Measurements from ENCODE around the gene ASTN2.

The ASTN2 gene

GRCh38 chr9:117014061-117014460 lies 400.8 kb downstream of the ASTN2 start:
- no peak for DNase-seq (ENCODE audit: low read depth in 2 of 2)

DNA sequence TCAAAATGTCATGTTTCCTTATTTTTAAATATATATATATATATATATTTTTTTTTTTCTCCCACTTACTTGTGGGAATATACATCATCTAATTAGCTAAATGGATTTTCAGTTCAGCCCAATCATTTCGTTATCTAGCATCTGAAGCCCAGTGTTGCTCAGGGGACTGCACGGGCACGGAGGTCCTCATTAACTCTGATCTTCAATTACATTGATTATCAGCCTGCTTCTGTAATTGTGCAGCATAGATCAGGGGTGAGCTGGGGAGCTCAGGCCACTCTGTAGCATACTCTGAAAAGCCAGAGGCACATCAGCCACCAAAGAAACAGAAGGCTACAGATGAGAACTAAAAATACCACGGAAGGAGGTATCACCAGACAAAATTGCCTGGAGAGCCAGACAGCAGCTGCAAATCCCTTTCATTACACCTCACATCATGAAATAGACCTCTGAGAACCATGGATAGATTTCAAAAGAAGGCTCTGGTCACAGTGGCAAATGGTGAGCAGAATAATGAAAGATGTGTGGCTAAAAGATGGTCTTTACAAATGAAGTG lies 401.3 kb downstream of the ASTN2 start:
- DNase-seq (ENCODE audit: low read depth in 2 of 2): no peak

DNA sequence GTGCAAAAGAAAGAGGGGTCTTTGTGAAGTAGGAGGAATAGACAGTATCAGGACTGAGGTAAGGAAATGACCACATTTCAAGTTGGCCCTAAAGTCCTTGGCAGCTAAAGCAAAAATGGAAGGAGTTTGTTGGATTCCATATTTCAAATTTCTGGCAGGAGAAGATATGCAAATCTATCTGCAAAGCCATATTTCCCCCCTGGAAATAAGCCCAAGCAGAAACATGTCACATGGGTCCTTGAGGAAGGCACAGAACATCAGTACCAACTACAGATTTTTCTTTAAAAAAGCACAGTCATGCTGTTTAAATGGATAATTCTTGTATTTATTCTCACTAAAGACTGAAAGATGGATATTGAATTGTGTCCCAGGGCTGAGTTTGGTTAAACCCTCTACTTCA lies 404.8 kb downstream of the ASTN2 start:
- no peak for DNase-seq (ENCODE audit: low read depth in 2 of 2)

DNA sequence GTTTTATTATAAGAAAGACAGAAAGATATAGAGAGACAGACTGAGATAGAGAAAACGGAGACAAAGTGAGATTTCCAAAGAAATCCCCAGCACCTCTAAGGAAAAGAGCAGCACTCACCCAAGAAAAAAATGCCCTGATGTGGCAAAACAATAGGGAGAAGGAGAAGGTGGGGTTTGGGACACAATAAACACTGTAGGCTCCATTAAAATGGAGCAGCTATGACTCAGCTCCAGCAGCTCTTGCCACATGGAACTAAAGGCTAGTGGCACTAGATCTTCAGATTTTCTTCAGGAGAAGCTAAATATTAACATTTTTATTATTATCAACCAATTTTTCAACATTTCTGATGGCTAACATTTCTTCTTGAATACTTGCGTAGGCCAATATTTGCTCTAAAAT lies 406.0 kb downstream of the ASTN2 start:
- DNase-seq (ENCODE audit: low read depth in 2 of 2): no peak

- DNase-seq (ENCODE audit: low read depth in 2 of 2): no peak
Measured at GRCh38 chr9:117008461-117008860, 406.4 kb downstream of the ASTN2 start.

DNA sequence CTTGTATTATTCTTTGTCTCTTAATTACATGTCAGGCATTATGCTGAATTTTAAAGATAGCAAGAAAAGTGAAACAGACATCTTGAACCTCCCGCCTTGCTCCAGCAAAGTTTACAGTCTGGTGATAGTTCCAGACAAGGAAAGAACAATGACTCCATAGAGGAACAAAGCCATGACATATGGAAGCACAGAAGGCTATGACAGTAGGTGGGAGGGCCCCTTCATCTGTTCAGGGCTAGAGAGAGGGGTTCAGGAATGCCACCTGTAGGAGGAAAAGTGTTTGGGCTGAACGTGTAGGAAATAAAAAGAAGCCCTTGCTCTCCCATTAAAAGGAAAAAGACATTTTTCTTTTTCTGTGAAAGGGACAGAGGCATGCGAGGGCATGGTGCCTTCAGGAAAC lies 412.2 kb downstream of the ASTN2 start:
- DNase-seq (ENCODE audit: low read depth in 2 of 2): no peak

- no peak for DNase-seq (ENCODE audit: low read depth in 2 of 2)
Measured at GRCh38 chr9:117000834-117001233, 414.0 kb downstream of the ASTN2 start.

GRCh38 chr9:117000196-117000723 lies 414.6 kb downstream of the ASTN2 start:
- DNase-seq (ENCODE audit: low read depth in 2 of 2): no peak

- no peak for DNase-seq (ENCODE audit: low read depth in 2 of 2)
Measured at GRCh38 chr9:116998305-116998704, 416.6 kb downstream of the ASTN2 start.

- no peak for DNase-seq (ENCODE audit: low read depth in 2 of 2)
Measured at GRCh38 chr9:116992865-116993264, 422.0 kb downstream of the ASTN2 start.

DNA sequence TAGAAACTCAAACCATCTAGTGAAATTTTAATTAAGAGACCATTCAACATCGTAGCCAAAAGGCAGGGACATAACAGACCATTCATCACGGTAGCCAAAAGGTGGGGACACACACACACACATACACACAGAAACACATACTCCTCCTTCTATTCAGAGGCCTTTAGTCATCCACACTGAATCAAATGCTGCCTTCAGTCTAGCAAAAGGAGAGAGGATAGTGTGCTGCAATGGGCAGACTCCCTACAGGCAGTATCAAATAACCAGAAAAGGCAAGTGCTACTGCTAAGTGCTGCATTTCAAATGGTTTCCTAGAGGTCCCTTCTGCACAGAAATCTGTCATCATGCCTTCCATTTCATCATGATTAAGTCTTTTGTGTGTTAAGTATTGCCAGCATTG lies 423.8 kb downstream of the ASTN2 start:
- no peak for DNase-seq (ENCODE audit: low read depth in 2 of 2)

- no peak for DNase-seq (ENCODE audit: low read depth in 2 of 2)
Measured at GRCh38 chr9:116990592-116990991, 424.3 kb downstream of the ASTN2 start.

DNA sequence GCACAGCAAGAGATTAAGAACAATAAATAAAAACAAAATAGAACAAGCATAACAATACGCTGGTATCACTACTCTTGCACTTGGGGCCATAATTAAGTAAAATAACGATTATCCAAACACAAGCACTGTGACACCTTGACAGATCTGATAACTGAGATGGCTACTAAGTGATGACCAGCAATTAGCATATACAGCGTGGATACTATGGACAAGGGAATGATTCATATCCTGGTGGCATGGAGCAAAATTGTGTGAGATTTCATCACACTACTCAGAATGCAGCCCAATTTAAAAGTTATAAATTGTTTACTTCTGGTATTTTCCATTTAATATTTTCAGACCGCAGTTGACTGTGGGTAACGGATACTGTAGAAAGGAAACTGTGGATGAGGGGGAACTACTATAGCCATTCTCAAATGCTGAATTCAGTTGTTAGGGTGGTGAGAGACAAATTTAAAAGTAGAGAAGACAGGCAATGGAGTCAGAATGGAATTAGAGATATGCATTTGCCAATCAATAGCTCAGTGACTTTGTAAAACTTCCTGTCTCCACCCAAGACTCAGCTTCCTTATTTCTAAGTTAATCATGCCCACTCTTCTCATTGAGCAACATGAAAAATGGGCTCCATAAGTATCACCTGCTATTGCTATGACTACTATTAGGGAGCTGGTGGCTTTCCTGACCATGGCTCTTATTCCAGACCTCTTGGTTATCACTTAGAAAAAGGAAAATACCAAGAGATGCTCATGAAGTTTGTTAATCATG lies 427.0 kb downstream of the ASTN2 start:
- DNase-seq (ENCODE audit: low read depth in 2 of 2): no peak

DNA sequence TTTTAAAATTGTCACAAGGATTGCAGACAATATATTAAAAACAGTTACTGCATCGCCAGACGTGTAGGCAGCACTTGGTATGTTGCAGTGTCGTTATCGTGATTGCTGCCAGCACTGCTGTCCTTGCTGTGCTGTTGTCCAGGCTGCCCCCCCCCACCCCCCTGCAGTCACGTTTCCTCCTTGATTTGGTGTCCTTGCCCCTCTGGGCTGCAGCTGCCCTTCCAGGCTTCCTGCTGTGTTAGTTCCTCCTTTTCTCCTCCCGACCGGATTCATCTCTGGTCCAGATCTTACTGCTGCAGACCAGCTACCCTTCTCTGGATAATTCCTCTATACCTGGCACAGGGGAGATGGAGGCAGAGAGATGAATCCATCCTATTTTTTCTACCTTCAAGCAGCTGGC lies 428.8 kb downstream of the ASTN2 start:
- DNase-seq (ENCODE audit: low read depth in 2 of 2): no peak

- DNase-seq (ENCODE audit: low read depth in 2 of 2): no peak
Measured at GRCh38 chr9:116985596-116985995, 429.3 kb downstream of the ASTN2 start.

DNA sequence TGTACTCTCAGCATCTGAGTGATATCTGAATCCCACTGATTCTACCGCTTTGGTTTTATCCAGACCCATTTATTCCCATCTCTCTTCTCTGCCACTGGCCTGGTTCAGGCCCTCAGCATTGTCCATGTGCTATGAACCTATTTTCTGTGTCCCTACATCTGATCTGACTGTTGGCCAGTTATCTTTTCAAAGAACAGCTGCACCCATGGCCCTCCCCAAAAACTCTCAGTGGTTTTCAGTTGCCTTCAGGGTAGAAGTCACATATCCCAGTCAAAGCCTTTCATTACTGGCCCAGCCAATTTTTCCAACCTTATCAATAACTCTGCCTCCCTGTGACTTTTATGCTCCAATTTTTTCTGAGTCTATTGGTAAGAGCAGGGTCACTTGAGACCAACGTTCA lies 430.7 kb downstream of the ASTN2 start:
- no peak for DNase-seq (ENCODE audit: low read depth in 2 of 2)

DNA sequence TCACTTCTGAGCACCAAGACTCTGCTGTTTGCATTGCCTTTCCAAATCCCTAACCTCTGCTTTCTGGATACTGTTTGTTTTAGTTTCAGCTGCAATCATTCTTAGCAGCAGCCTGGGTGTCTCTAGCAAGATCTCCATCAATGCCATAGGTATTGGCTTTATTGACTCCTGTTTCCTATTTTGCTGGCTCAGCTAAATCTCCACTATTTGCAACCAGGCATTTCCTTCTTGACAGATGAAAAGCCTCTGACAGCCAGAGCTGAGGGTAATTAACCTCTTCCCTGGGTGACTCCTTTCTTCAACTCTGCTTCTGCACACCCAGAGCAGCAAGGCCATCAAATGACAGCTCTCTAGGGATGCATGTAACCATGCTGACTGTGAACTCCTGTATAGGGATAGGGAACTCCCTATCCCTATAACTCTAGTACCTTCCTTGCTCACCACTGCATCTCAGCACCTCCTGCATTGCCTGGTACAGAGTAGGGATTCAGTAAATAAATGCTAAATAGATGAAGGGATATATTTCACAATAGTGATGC lies 434.2 kb downstream of the ASTN2 start:
- no peak for DNase-seq (ENCODE audit: low read depth in 2 of 2)

GRCh38 chr9:116979456-116979855 lies 435.4 kb downstream of the ASTN2 start:
- no peak for DNase-seq (ENCODE audit: low read depth in 2 of 2)

DNA sequence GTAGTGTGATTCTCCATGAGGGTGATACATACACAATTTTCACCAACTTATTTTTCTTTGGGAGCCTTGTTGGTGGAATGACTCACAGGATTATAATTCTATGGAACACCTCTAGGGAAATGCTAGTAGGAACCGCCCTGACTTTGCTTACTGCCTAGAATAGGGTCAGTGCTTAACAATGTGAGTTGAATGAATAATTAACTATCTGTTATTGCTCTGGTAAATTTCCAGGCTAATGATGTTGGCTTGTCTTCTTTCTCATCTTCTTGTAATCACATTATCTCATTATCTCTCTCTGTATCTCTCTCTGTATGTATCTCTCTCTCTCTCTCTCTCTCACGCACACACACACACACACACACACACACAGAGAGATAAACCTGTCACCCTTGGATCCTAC lies 436.7 kb downstream of the ASTN2 start:
- DNase-seq (ENCODE audit: low read depth in 2 of 2): no peak

GRCh38 chr9:116975126-116975525 lies 439.7 kb downstream of the ASTN2 start:
- no peak for DNase-seq (ENCODE audit: low read depth in 2 of 2)

DNA sequence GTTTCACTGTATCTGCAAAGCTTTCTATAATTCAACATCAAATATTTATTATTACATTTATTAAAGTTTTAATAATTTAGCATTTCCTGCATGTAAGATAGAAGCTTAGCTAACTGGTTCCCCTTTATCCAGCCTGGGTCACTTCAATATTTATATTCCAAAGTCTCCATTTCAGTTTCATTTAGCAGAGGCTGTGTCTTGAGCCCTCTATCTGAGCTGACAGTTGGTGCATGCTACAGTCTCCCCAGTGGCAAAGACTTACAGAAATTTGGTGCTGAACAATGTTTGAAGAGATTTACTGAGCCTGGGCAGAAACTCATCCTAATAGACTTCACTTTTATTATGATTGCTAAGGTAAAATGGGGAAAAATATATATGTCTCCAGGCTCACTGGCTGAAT lies 448.7 kb downstream of the ASTN2 start:
- DNase-seq (ENCODE audit: low read depth in 2 of 2): no peak

GRCh38 chr9:116964258-116964657 lies 450.6 kb downstream of the ASTN2 start:
- DNase-seq (ENCODE audit: low read depth in 2 of 2): no peak

- no peak for DNase-seq (ENCODE audit: low read depth in 2 of 2)
Measured at GRCh38 chr9:116959809-116960208, 455.0 kb downstream of the ASTN2 start.
